Measurements from ENCODE around the gene ANK2.

ANK2 gene

DNA sequence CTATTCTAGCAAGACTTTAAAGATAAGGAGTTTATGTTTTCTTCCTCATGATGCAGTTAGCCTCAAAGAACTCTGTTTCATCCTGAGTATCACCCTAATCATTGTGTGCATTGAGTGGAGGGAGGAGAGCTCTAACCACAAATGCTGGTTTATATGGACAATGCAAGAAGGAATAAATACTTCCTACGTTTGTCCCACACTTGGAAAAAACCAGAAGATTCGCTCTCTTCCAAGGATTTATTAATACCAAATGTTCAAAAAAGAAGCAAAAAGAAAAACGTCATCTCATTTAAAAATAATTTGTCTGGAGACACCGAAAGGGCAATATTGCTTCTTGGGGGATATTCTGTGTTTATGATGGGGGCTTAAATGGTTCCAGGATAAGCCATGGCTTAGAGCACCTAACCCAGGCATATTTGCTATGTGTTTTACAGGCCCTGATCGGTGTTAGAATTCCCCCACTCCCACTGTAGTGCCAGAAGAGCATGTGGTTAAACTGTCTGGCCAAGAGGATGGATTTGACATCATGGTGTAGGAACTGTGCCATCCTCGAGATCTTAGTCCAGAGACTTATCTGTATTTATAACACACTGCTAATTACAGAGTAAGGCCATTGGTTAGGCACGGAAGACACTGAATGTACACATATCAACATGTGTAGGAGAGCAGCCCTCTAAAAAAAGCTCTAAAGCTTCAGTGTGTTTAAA is 227.2 kb downstream of the ANK2 start:
- TF ChIP-seq, protein P1, sequence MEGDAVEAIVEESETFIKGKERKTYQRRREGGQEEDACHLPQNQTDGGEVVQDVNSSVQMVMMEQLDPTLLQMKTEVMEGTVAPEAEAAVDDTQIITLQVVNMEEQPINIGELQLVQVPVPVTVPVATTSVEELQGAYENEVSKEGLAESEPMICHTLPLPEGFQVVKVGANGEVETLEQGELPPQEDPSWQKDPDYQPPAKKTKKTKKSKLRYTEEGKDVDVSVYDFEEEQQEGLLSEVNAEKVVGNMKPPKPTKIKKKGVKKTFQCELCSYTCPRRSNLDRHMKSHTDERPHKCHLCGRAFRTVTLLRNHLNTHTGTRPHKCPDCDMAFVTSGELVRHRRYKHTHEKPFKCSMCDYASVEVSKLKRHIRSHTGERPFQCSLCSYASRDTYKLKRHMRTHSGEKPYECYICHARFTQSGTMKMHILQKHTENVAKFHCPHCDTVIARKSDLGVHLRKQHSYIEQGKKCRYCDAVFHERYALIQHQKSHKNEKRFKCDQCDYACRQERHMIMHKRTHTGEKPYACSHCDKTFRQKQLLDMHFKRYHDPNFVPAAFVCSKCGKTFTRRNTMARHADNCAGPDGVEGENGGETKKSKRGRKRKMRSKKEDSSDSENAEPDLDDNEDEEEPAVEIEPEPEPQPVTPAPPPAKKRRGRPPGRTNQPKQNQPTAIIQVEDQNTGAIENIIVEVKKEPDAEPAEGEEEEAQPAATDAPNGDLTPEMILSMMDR (IDR thresholded peaks at IDR 0.05; ENCODE audit: low read depth, low read length): no peak
- H3K36me3 ChIP-seq: no peaks in the 10 kb centered on the region; the same call in 1 of the 2 replicates
- no peak for DNase-seq
- no peaks in the 10 kb centered on the region for H3K9me3 ChIP-seq
- no peaks in the 10 kb centered on the region for H3K4me1 ChIP-seq
- no peaks in the 10 kb centered on the region for H3K27me3 ChIP-seq
- no peak overlapping the region for H3K4me3 ChIP-seq (ENCODE audit: low read depth, low read length)

DNA sequence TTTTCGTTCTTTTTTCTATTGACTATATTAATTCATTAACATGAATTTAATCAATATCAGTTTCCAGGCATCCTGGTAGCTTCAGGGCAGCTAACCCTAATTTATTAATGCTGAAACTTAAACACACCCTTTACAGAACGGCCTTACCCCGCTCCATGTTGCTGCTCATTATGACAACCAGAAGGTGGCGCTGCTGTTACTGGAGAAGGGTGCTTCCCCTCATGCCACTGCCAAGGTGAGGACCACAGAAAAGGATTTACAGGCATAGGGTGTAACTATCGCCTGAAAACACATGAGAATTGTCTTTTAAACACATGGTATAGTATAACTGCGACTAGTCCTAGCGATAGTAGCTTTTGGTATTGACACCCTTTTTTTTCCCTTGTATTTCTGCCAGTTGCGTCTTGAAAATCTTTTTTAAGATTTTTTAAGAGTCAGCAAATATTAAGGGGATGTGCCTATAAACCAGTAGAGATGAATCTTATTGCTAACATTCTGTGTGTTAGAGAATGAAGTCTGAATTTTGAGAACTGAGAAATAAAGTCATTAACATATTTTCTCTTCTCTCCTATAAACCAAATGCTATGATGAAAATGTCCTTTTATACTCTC is 229.0 kb downstream of the ANK2 start:
- Histone ChIP-seq H3K36me3 (peaks cover 5% of the 10 kb centered on the region; the same call in 1 of the 2 replicates), H3K9me3 (no peaks in the 10 kb centered on the region), H3K4me3 (ENCODE audit: low read depth, low read length) (no peak overlapping the region), H3K27me3 (no peaks in the 10 kb centered on the region), H3K4me1 (no peaks in the 10 kb centered on the region)
- TF ChIP-seq, protein P1 (IDR thresholded peaks at IDR 0.05; ENCODE audit: low read depth, low read length): peak; percentile 98
- peak; percentile 80 for DNase-seq

DNA sequence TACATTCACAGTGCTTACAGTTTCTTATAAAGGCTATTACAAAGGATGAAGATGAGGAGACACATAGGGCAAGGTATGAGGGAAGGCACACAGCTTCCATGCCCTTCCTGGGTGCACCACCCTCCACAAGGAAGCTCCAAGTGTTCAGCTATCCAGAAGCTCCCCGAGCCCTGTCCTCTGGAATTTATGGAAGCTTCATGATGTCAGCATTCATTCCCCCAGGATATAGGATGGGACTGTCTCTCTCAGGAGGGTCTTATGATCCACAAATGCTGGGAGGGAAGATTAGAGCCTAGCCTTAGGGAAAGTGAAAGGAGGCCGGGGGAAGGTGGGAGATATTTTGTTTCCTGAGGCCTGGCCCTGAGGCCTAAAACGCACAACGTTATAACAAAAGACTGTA is 236.0 kb downstream of the ANK2 start:
- no peaks in the 10 kb centered on the region for H3K27me3 ChIP-seq
- H3K4me3 ChIP-seq (ENCODE audit: low read depth, low read length): no peak overlapping the region
- DNase-seq: no peak
- TF ChIP-seq, protein P1 (IDR thresholded peaks at IDR 0.05; ENCODE audit: low read depth, low read length): no peak
- peaks cover 5% of the 10 kb centered on the region; the same call in 1 of the 2 replicates for H3K36me3 ChIP-seq
- no peaks in the 10 kb centered on the region for H3K9me3 ChIP-seq
- no peaks in the 10 kb centered on the region for H3K4me1 ChIP-seq

DNA sequence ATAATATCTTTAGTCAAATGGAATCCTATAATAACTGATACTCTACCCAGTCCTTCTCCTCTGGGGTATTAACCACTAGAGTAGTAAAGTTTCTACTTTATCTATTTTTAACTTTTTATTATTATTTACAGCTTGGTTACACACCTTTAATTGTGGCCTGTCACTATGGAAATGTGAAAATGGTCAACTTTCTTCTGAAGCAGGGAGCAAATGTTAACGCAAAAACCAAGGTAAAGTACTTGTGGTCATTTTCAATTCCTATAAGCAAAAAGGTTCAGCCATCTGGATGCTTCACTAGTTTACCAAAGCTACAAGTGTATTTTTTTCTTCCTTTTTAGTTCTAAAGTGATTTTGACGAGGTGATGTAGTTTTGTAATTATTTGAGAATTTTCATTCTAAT is 238.8 kb downstream of the ANK2 start:
- TF ChIP-seq, protein P1 (IDR thresholded peaks at IDR 0.05; ENCODE audit: low read depth, low read length): no peak

DNA sequence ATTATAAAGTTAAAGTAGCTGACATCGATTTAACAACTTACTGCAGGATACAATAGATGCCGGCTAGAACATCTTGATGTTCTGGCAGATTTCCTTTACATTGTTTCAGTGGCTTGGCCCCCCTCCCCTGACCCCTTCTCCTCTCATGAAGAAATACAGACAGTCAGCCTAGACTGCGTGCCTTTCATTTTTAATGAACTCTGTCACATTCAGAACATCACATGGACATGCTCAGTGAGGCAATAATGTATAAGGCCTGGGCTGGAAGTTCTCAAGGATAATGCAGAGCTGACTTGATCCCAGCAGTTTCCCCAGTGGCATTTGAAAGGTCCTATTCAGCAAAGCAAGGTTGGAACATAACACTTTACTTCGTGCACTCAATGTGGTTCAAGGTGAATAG is 239.2 kb downstream of the ANK2 start:
- Histone ChIP-seq H3K36me3 (peaks cover 5% of the 10 kb centered on the region; the same call in 1 of the 2 replicates), H3K4me1 (no peaks in the 10 kb centered on the region), H3K9me3 (no peaks in the 10 kb centered on the region), H3K4me3 (ENCODE audit: low read depth, low read length) (no peak overlapping the region), H3K27me3 (no peaks in the 10 kb centered on the region)
- no peak for DNase-seq
- TF ChIP-seq, protein P1 (IDR thresholded peaks at IDR 0.05; ENCODE audit: low read depth, low read length): no peak

More for the DNA sequence above, 238.8 kb downstream of the ANK2 start:
- Histone ChIP-seq H3K4me3 (ENCODE audit: low read depth, low read length) (no peak overlapping the region), H3K36me3 (peaks cover 5% of the 10 kb centered on the region; the same call in 1 of the 2 replicates), H3K27me3 (no peaks in the 10 kb centered on the region), H3K4me1 (no peaks in the 10 kb centered on the region), H3K9me3 (no peaks in the 10 kb centered on the region)
- no peak for DNase-seq

DNA sequence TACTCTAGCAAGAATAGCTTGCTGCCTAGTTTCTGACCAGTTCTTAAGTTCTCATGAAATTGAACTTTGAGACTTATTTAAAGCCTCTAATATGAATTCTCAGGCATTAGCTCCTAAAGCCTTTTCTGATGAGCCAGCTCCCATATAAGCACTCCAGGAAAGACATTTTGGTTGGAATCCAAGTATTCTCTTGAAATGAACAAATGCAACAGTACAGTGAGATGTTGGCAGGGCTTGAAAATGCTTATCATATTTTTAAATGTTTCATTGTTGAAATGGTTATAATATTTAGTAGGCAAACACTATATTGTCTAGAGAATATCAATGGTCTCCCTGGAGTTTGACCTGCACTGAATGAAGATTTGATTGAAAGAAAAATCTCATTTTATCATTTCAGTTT is 240.3 kb downstream of the ANK2 start:
- Histone ChIP-seq H3K4me3 (ENCODE audit: low read depth, low read length) (no peak overlapping the region), H3K27me3 (no peaks in the 10 kb centered on the region), H3K9me3 (no peaks in the 10 kb centered on the region), H3K4me1 (no peaks in the 10 kb centered on the region), H3K36me3 (peaks cover 12% of the 10 kb centered on the region; the same call in 1 of the 2 replicates)
- DNase-seq: no peak
- TF ChIP-seq, protein P1 (IDR thresholded peaks at IDR 0.05; ENCODE audit: low read depth, low read length): no peak

Data from BE2C (cell line).